Fibroblast of lung (primary cell): ENCODE results near the gene CAMTA1. TPM values are rescaled to one million over a fixed set of nuclear protein-coding genes. Genes with fewer than 3 reads are reported as not detected.
A peak's percentile ranks its signal among the peaks of the same experiment; 100 is the strongest.

Experiments used
- DNase-seq, 2 donors: peaks; one replicate each; pipeline versions ENCODE4 v3.0.0 to v3.0.0-alpha.2; 2010; ENCODE audit warnings: low read depth in 2 of 2
- H2AFZ ChIP-seq: 2 replicates; pipeline ENCODE4 v1.5.1; 2012; ENCODE audit warnings: low read length, control low read depth, inconsistent platforms
- H3K27ac ChIP-seq: 2 replicates; pipeline ENCODE4 v1.5.1; 2011; ENCODE audit warnings: low read length, control low read depth; ENCODE audit not compliant: insufficient read depth
- H3K27me3 ChIP-seq: 2 replicates; pipeline ENCODE4 v1.5.1; 2011; ENCODE audit warnings: mild to moderate bottlenecking, low read length; ENCODE audit not compliant: control insufficient read depth, insufficient read depth
- H3K36me3 ChIP-seq: 2 replicates; pipeline ENCODE4 v1.5.1; 2011; ENCODE audit warnings: low read length; ENCODE audit not compliant: control insufficient read depth, insufficient read depth
- H3K4me1 ChIP-seq: 2 replicates; pipeline ENCODE4 v1.5.1; 2011; ENCODE audit warnings: low read length; ENCODE audit not compliant: control insufficient read depth, insufficient read depth; ENCODE audit errors: extremely low read depth
- H3K4me2 ChIP-seq: 2 replicates; pipeline ENCODE4 v1.5.1; 2011; ENCODE audit warnings: low read length, control low read depth; ENCODE audit not compliant: insufficient read depth; ENCODE audit errors: extremely low read depth
- H3K4me3 ChIP-seq, 4 experiments: fragments of 200-600 bp in 1 of 4; sonication (generic) in 1 of 4; replicated peaks in 1 of 4; 2 replicates each; pipeline ENCODE4 v1.5.1; 2011 to 2016; ENCODE audit warnings: low read length in 4 of 4, low read depth in 3 of 4, mild to moderate bottlenecking in 3 of 4, control low read depth in 2 of 4, inconsistent platforms in 1 of 4, mixed read lengths in 1 of 4; ENCODE audit not compliant: insufficient read depth in 1 of 4; ENCODE audit errors: control extremely low read depth in 1 of 4
- H3K79me2 ChIP-seq: 2 replicates; pipeline ENCODE4 v1.5.1; 2012; ENCODE audit warnings: mild to moderate bottlenecking, low read length, inconsistent platforms; ENCODE audit not compliant: control insufficient read depth, insufficient read depth
- H3K9ac ChIP-seq: 2 replicates; pipeline ENCODE4 v1.5.1; 2011; ENCODE audit warnings: mild to moderate bottlenecking, low read length, control low read depth; ENCODE audit not compliant: insufficient read depth
- H3K9me3 ChIP-seq: 2 replicates; pipeline ENCODE4 v1.5.1; 2012; ENCODE audit warnings: low read depth, low read length; ENCODE audit not compliant: control insufficient read depth, insufficient read depth
- H4K20me1 ChIP-seq: 2 replicates; pipeline ENCODE4 v1.5.1; 2011; ENCODE audit warnings: low read length; ENCODE audit not compliant: control insufficient read depth, insufficient read depth; ENCODE audit errors: extremely low read depth
- CTCF ChIP-seq, 2 donors: IDR thresholded peaks in 1 of 2; conservative IDR thresholded peaks in 1 of 2; 1 replicate in 1 of 2; 2 replicates in 1 of 2; pipeline ENCODE4 v1.5.1; 2011 to 2012; ENCODE audit warnings: low read length in 2 of 2, control low read depth in 1 of 2, inconsistent platforms in 1 of 2, low read depth in 1 of 2, mild to moderate bottlenecking in 1 of 2
- EZH2 ChIP-seq: IDR thresholded peaks from 2 replicates; pipeline ENCODE4 v1.5.1; 2012; ENCODE audit warnings: low read length, control low read depth, mild to moderate bottlenecking; ENCODE audit errors: missing control alignments
- polyA plus RNA-seq, 2 donors: library from polyadenylated mRNA; depleted of rRNA in 1 of 2; stranded (reverse) in 1 of 2; unstranded in 1 of 2; fragments of >200 nt; gene quantifications; 2 replicates each; pipeline ENCODE4 v1.2.1, GENCODE V29; 2011 to 2012; ENCODE audit warnings: missing spikeins in 1 of 2
- total RNA-seq: library from RNA; depleted of rRNA; stranded (reverse); fragments of >200 nt; gene quantifications from 2 replicates; pipeline ENCODE4 v1.2.1, GENCODE V29; 2014

CAMTA1 gene
- total and polyA plus RNA-seq, 2 donors (not counting 1 experiment from before 2014, with no cell fraction given), result 47.6 to 86.0 TPM

GRCh38 chr1:7120863-7121621 is 335.8 kb downstream of the CAMTA1 start:
- Histone ChIP-seq H3K27ac (no peak overlapping the region), H2AFZ (no peak overlapping the region), H3K9me3 (no peaks in the 10 kb centered on the region), H3K9ac (no peak overlapping the region), H3K4me3 (no peak overlapping the region), H3K36me3 (no peaks in the 10 kb centered on the region), H3K79me2 (no peaks in the 10 kb centered on the region), H3K4me2 (no peak overlapping the region), H3K4me1 (peaks cover 3% of the 10 kb centered on the region), H4K20me1 (no peaks in the 10 kb centered on the region), H3K27me3 (no peaks in the 10 kb centered on the region)
- TF ChIP-seq CTCF (conservative IDR thresholded peaks at IDR 0.05 in 1 of 2, IDR thresholded peaks at IDR 0.05 in 1 of 2; ENCODE audit: low read depth in 1 of 2, low read length in 2 of 2) (peak in 1 of 2 donors; percentile 8), EZH2 (no peak)
- DNase-seq, result peak in 1 of 2 donors; percentile 58

- Histone ChIP-seq H3K79me2 (no peaks in the 10 kb centered on the region), H3K4me1 (peaks cover 3% of the 10 kb centered on the region), H3K27ac (no peak overlapping the region), H4K20me1 (no peaks in the 10 kb centered on the region), H3K9me3 (no peaks in the 10 kb centered on the region), H3K27me3 (no peaks in the 10 kb centered on the region), H3K9ac (no peak overlapping the region), H2AFZ (no peak overlapping the region), H3K36me3 (no peaks in the 10 kb centered on the region), H3K4me3 (no peak overlapping the region), H3K4me2 (no peak overlapping the region)
- no peak for DNase-seq
- TF ChIP-seq EZH2 (no peak), CTCF (conservative IDR thresholded peaks at IDR 0.05 in 1 of 2, IDR thresholded peaks at IDR 0.05 in 1 of 2; ENCODE audit: low read depth in 1 of 2, low read length in 2 of 2) (no peak)
Observed at GRCh38 chr1:7121622-7121988, 336.4 kb downstream of the CAMTA1 start.

GRCh38 chr1:7127322-7128075 is 342.2 kb downstream of the CAMTA1 start:
- peak in 1 of 2 donors; percentile 10 for DNase-seq
- no peak for TF ChIP-seq CTCF (conservative IDR thresholded peaks at IDR 0.05 in 1 of 2, IDR thresholded peaks at IDR 0.05 in 1 of 2; ENCODE audit: low read depth in 1 of 2, low read length in 2 of 2)
- no peak for TF ChIP-seq EZH2

More at GRCh38 chr1:7127322-7128075, 342.2 kb downstream of the CAMTA1 start:
- Histone ChIP-seq H3K79me2 (no peaks in the 10 kb centered on the region), H3K9ac (no peak overlapping the region), H4K20me1 (no peaks in the 10 kb centered on the region), H2AFZ (no peak overlapping the region), H3K27me3 (no peaks in the 10 kb centered on the region), H3K9me3 (no peaks in the 10 kb centered on the region), H3K4me1 (no peaks in the 10 kb centered on the region), H3K27ac (no peak overlapping the region), H3K4me3 (no peak overlapping the region), H3K36me3 (no peaks in the 10 kb centered on the region), H3K4me2 (no peak overlapping the region)
